Bronchial epithelial cell (primary cell): Measurements from ENCODE around the gene RPS27A. TPM values are rescaled to one million over a fixed set of nuclear protein-coding genes. Genes with fewer than 3 reads are reported as not detected.
"Not testable (repeated sequence)": the region's sequence is repeated elsewhere in the genome, so short reads cannot be mapped to it uniquely, and the experiment has no call there.

Source experiments
- DNase-seq: peaks from one replicate; pipeline ENCODE4 v3.0.0-alpha.2; 2010; ENCODE audit warnings: low read depth
- FAIRE-seq: peaks from 2 replicates; lab custom pipeline; 2011; peaks lifted over from hg19 to GRCh38; lab: Jason Lieb, UNC
- H3K27me3 ChIP-seq: 2 replicates; pipeline ENCODE4 v1.5.1; 2011; ENCODE audit warnings: low read length; ENCODE audit not compliant: control insufficient read depth, insufficient read depth
- H3K36me3 ChIP-seq: 2 replicates; pipeline ENCODE4 v1.5.1; 2011; ENCODE audit warnings: low read length; ENCODE audit not compliant: control insufficient read depth, insufficient read depth
- H3K4me3 ChIP-seq: 2 replicates; pipeline ENCODE4 v1.5.1; 2011; ENCODE audit warnings: mild to moderate bottlenecking, low read depth, low read length, control low read depth
- total RNA-seq: library from RNA; depleted of rRNA; stranded (reverse); fragments of >200 nt; gene quantifications from 2 replicates; pipeline ENCODE4 v1.2.1, GENCODE V29; 2014
- TF ChIP-seq, protein P1 (sequence below): IDR thresholded peaks from 2 replicates; pipeline ENCODE4 v1.5.1; 2011; ENCODE audit warnings: mild to moderate bottlenecking, moderate library complexity, low read length, control low read depth, inconsistent platforms; ENCODE audit not compliant: insufficient read depth, severe bottlenecking

The RPS27A gene
- total RNA-seq, result 949 and 1,648 TPM in 2 replicates

GRCh38 chr2:55232084-55232862 is at the start of gene RPS27A, which contains the start of gene CLHC1:
RPS27A (plus strand) TSS chr2:55232688; CDS start chr2:55232825, 137 bp downstream.
CLHC1 (minus strand) TSS chr2:55232293; CDS start chr2:55222411, 9,882 bp downstream.
- DNase-seq, result peak; percentile 99
- Histone ChIP-seq H3K36me3 (peaks cover 12% of the 10 kb centered on the region), H3K27me3 (no peaks in the 10 kb centered on the region), H3K4me3 (peak within 1 kb of the TSS; percentile 84)
- FAIRE-seq, result no peak
- TF ChIP-seq, protein P1, sequence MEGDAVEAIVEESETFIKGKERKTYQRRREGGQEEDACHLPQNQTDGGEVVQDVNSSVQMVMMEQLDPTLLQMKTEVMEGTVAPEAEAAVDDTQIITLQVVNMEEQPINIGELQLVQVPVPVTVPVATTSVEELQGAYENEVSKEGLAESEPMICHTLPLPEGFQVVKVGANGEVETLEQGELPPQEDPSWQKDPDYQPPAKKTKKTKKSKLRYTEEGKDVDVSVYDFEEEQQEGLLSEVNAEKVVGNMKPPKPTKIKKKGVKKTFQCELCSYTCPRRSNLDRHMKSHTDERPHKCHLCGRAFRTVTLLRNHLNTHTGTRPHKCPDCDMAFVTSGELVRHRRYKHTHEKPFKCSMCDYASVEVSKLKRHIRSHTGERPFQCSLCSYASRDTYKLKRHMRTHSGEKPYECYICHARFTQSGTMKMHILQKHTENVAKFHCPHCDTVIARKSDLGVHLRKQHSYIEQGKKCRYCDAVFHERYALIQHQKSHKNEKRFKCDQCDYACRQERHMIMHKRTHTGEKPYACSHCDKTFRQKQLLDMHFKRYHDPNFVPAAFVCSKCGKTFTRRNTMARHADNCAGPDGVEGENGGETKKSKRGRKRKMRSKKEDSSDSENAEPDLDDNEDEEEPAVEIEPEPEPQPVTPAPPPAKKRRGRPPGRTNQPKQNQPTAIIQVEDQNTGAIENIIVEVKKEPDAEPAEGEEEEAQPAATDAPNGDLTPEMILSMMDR, result no peak

GRCh38 chr2:55186837-55187236 is 45.7 kb upstream of the RPS27A start:
- not testable (repeated sequence) for H3K4me3 ChIP-seq, DNase-seq, FAIRE-seq, H3K36me3 ChIP-seq, H3K27me3 ChIP-seq

DNA sequence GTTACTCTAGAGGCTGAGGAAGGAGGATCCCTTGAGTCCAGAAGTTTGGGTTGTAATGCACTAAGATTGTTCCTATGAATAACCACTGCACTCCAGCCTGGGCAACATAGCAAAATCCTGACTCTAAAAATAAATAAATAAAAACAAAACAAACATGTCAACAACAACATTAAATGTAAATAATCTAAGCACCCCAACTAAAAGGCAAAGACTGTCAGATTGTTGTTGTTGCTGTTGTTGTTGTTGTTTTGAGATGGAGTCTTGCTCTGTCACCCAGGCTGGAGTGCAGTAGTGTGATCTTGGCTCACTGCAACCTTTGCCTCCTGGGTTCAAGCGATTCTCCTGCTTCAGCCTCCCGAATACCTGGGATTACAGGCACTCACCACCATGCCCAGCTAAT is 40.6 kb upstream of the RPS27A start:
- not testable (repeated sequence) for H3K4me3 ChIP-seq, H3K27me3 ChIP-seq, H3K36me3 ChIP-seq, DNase-seq, FAIRE-seq

- Histone ChIP-seq H3K4me3 (no peak overlapping the region), H3K36me3 (no peaks in the 10 kb centered on the region), H3K27me3 (no peaks in the 10 kb centered on the region)
- FAIRE-seq, result peak; percentile 75
- no peak for DNase-seq
- TF ChIP-seq, protein P1, result no peak
Observed at GRCh38 chr2:55196526-55196925, 36.0 kb upstream of the RPS27A start.

GRCh38 chr2:55200416-55200815 is 32.1 kb upstream of the RPS27A start:
- no peaks in the 10 kb centered on the region for H3K27me3 ChIP-seq
- H3K36me3 ChIP-seq, result no peaks in the 10 kb centered on the region
- no peak overlapping the region for H3K4me3 ChIP-seq
- TF ChIP-seq, protein P1, result no peak
- no peak for DNase-seq
- FAIRE-seq, result no peak

GRCh38 chr2:55204536-55204935 is 28.0 kb upstream of the RPS27A start:
- Histone ChIP-seq H3K36me3 (no peaks in the 10 kb centered on the region), H3K4me3 (no peak overlapping the region), H3K27me3 (no peaks in the 10 kb centered on the region)
- TF ChIP-seq, protein P1, result no peak
- no peak for FAIRE-seq
- no peak for DNase-seq
